ENCODE measurements around the gene RHOJ. TPM values are rescaled to one million over a fixed set of nuclear protein-coding genes. Genes with fewer than 3 reads are reported as not detected.

RHOJ gene
- total RNA-seq, 6 donors from 2014 or later: 4.6 to 42.5 (median 14.7) TPM

GRCh38 chr14:63282997-63283883, 79.0 kb downstream of the RHOJ start:
- TF ChIP-seq CTCF (IDR thresholded peaks at IDR 0.05): no peak
- ATAC-seq (ENCODE audit: low FRiP score in 2 of 2): no peak
- H3K4me1 ChIP-seq: no peaks in the 10 kb centered on the region
- no peak for DNase-seq
- peaks cover 0 to 13% (median 0%) of the 10 kb centered on the region in 4 donors for H3K36me3 ChIP-seq
- WGBS, 2 donors: 68 to 79% methylated on average over 8 of the region's 8 CpGs
- no peak overlapping the region for H3K4me3 ChIP-seq
- H3K9me3 ChIP-seq: no peaks in the 10 kb centered on the region
- H3K27me3 ChIP-seq: no peaks in the 10 kb centered on the region
- H3K27ac ChIP-seq: peak overlapping the region in 1 of 4 donors; percentile 5

GRCh38 chr14:63283884-63284248, 79.6 kb downstream of the RHOJ start:
- TF ChIP-seq CTCF (IDR thresholded peaks at IDR 0.05) (no peak), EP300 (IDR thresholded peaks at IDR 0.05) (no peak), POLR2AphosphoS5 (IDR thresholded peaks at IDR 0.05) (no peak), POLR2A (IDR thresholded peaks at IDR 0.05) (no peak)
- Histone ChIP-seq H3K27me3 (no peaks in the 10 kb centered on the region), H3K9me3 (no peaks in the 10 kb centered on the region), H3K4me3 (no peak overlapping the region), H3K27ac (peak overlapping the region in 1 of 4 donors; percentile 5), H3K36me3 (peaks cover 0 to 17% (median 0%) of the 10 kb centered on the region in 4 donors), H3K4me1 (no peaks in the 10 kb centered on the region)
- DNase-seq (no peak), ATAC-seq (ENCODE audit: low FRiP score in 2 of 2) (no peak)
- WGBS, 2 donors: 85 to 95% methylated on average over 7 of the region's 7 CpGs

GRCh38 chr14:63286071-63286470, 81.8 kb downstream of the RHOJ start:
- Histone ChIP-seq H3K27ac (no peak overlapping the region), H3K9me3 (no peaks in the 10 kb centered on the region), H3K4me1 (no peaks in the 10 kb centered on the region), H3K4me3 (no peak overlapping the region), H3K36me3 (peaks cover 0 to 30% (median 0%) of the 10 kb centered on the region in 4 donors), H3K27me3 (no peaks in the 10 kb centered on the region)
- no peak for ATAC-seq (ENCODE audit: low FRiP score in 2 of 2)
- WGBS, 2 donors: 74 to 89% methylated on average over 2 of the region's 2 CpGs
- no peak for DNase-seq
- no peak for TF ChIP-seq POLR2AphosphoS5 (IDR thresholded peaks at IDR 0.05)
- no peak for TF ChIP-seq EP300 (IDR thresholded peaks at IDR 0.05)
- TF ChIP-seq POLR2A (IDR thresholded peaks at IDR 0.05): no peak
- no peak for TF ChIP-seq CTCF (IDR thresholded peaks at IDR 0.05)

GRCh38 chr14:63287666-63288483, 83.6 kb downstream of the RHOJ start:
- no peak overlapping the region for H3K4me3 ChIP-seq
- peak in 1 of 2 donors; percentile 83 for ATAC-seq (ENCODE audit: low FRiP score in 2 of 2)
- WGBS, 2 donors: 83 to 88% methylated on average over 6 of the region's 6 CpGs
- DNase-seq: no peak
- H3K4me1 ChIP-seq: no peaks in the 10 kb centered on the region
- peaks cover 0 to 47% (median 0%) of the 10 kb centered on the region in 4 donors for H3K36me3 ChIP-seq
- H3K27me3 ChIP-seq: no peaks in the 10 kb centered on the region
- no peaks in the 10 kb centered on the region for H3K9me3 ChIP-seq
- no peak overlapping the region for H3K27ac ChIP-seq
- no peak for TF ChIP-seq POLR2AphosphoS5 (IDR thresholded peaks at IDR 0.05)
- no peak for TF ChIP-seq POLR2A (IDR thresholded peaks at IDR 0.05)
- TF ChIP-seq CTCF (IDR thresholded peaks at IDR 0.05): no peak
- no peak for TF ChIP-seq EP300 (IDR thresholded peaks at IDR 0.05)
